GM15510 (cell line): ENCODE data around the gene RBM22.

Source experiments
- POLR2A ChIP-seq: IDR thresholded peaks from 3 replicates; pipeline ENCODE4 v1.6.1; 2011; ENCODE audit warnings: borderline replicate concordance; ENCODE audit not compliant: insufficient read length; ENCODE audit errors: extremely low read depth

The RBM22 gene

DNA sequence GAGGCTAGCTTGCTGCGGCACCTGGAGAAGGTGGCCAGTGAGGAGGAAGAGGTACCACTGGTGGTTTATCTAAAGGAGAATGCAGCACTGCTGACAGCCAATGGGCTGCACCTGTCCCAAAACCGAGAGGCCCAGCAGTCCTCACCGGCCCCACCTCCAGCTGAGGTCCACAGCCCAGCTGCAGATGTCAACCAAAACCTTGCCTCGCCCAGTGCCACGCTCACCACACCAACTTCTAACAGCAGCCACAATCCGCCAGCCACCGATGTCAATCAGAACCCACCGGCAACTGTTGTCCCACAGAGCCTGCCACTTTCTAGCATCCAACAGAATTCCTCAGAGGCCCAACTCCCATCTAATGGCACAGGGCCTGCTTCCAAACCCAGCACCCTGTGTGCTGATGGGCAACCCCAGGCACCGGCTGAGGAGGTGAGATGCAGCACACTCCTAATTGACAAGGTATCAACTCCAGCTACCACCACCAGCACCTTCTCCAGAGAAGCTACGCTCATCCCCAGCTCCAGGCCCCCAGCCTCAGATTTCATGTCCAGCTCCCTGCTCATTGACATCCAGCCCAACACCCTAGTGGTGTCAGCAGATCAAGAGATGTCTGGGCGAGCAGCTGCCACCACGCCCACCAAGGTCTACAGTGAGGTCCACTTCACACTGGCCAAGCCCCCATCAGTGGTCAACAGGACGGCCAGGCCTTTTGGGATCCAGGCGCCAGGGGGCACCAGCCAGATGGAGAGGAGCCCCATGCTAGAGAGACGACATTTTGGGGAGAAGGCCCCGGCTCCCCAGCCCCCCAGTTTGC is 52.4 kb downstream of the RBM22 start:
- no peak for TF ChIP-seq POLR2A

DNA sequence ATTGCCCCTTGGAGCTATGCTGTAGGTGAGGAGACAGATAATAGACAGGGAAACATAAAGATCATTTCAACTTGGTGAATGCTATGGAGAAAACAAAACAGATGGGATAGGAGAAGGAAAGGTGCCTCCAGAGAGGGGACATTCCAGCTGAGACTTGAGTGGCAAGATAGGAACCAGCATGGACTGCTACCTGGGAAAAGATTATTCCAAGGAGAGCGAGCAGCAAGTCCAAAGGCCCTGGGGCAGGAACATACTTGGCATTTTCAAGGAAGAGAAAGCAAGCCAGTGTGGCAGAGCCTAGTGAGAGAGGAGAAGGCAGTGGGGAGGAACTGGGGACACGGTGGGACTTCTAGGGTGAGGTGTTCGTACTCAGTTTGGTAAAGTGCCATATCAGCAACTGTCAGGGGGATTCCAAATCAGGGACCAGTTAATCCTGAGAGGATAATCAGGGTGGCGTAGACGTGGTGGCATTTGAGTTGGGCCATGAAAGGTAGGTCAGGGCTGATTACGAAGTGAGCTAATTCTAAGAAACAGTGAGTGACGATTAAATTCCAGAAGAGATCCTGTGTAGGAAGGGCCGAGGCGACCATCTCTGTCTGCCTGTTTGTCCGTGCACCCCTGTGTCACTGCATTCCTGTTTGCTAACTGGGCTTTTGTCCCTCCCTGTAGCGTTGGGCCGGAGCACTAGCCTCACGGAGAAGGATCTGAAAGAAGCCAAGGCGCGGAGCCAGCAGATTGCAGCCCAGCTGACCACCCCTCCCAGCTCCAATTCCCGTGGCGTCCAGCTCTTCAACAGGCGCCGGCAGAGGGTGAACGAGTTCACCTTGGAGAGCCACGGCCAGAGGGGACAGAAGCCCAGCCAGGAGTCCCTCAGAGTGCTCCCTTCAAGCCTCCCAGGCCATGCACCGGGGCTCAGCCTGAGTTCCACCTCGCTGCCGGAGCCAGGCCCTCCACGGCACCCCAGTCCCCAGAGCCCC is 53.3 kb downstream of the RBM22 start:
- no peak for TF ChIP-seq POLR2A

DNA sequence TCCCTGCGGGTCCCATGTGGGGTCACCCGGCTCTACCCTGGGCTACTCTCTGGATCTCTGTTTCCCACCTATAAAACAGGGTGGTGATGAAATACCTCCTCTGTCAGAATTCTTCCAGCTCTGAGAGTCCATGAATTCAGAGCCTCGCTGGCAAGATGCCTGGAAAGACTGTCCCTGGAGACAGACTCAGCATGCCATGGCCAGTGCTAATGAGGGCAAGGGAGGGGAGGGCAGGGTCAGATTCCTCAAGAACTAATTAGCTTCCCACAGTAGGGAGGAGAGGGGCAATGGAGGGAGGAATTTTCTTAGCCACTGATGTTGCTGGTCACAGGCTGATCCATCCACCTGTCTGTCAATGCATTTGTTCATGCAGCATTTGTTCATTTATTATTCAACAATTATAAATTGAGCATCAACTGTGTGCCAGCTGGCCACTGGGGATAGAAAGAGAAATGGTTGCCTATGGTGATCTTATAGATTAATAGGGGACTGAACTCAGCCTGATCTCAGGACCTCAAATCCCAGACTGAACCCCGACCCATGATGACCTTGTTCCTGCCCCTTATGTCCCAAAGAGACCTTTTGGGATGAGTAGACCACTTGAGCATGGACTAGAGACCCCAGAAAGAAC is 55.7 kb downstream of the RBM22 start:
- TF ChIP-seq POLR2A: no peak

DNA sequence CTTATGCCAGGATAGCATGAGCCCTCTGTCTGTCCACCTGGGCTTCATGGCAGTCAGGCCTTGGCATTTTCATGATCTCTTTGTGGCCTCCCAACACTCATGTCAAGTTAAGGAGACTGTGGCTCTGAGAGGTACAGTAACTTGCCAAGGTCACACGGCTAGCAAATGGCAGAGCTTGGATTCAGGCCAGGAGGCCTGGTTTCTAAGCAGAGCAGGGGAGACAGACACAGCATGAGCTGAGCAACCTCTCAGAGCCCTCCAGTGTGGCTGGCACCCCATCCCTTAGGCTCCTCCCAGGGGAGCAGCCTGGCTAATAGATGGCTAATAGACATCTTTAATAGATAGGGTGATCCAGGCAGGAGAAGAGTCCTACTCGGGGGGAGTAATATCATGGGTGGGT is 56.3 kb downstream of the RBM22 start:
- TF ChIP-seq POLR2A: no peak

DNA sequence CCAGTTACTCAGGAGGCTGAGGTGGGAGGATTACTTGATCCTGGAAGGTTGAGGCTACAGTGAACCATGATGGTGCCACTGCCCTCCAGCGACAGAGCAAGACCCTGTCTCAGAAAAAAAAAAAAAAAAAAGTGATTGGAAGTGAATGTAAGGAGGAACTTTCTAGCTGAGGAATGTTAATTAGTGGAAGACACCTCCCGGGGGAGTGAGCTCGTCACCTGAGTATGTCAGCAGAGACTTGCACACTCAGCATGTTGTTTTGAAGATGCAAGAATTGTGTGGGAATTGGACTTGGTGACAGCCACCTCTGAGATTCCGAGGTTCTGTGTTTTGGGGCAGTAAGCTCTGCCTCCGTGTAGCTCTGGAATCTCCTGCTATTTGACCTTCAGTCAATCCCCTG is 56.8 kb downstream of the RBM22 start:
- TF ChIP-seq POLR2A: no peak

DNA sequence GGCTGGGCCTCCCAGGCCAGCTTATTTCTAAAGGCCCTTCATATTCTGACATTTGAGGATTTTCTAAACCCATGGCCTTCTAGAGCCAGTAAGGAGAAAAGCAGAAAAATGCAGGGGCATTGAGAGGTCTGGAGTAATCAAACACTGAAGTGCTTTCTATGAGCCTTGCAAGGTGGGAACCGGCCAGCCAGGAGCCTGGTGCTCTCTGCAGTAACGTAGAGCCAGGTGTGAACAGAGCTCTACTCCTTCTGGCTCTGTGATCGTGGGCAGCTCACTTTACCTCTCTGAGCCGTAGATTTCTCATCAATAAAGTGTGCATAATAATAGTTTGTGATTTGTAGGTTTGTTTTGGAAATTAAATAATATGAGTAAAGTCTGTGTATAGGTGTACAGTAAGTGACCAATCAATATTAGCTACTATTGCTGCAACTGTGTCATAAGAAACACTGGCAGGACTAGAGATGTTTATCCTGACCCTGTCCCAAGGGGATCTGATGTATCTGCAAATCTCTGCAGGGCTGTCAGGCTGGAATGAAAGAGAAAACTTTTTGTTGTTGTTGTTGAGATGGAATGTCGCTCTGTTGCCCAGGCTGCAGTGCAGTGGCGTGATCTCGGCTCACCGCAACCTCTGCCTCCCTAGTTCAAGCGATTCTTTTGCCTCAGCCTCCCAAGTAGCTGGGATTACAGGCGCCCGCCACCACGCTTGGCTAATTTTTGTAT is 57.7 kb downstream of the RBM22 start:
- no peak for TF ChIP-seq POLR2A

DNA sequence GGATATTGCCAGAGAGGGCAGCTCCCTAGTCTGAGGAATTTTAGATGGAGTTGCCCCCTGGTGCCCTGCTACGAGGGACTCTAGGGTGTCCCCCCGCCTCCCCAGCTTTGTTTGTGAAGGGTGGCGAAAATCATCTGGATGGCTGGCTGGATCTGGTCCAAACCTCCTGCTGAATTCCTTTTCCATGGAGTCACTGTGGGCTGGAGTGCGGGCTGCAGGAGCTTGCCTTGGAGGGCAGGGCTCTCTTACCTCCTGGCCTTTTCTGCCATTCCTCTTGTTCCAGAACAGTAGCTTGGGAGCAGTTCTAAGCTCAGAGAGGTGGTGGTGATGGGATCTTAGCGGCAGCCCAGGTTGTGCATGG is 58.3 kb downstream of the RBM22 start:
- no peak for TF ChIP-seq POLR2A

DNA sequence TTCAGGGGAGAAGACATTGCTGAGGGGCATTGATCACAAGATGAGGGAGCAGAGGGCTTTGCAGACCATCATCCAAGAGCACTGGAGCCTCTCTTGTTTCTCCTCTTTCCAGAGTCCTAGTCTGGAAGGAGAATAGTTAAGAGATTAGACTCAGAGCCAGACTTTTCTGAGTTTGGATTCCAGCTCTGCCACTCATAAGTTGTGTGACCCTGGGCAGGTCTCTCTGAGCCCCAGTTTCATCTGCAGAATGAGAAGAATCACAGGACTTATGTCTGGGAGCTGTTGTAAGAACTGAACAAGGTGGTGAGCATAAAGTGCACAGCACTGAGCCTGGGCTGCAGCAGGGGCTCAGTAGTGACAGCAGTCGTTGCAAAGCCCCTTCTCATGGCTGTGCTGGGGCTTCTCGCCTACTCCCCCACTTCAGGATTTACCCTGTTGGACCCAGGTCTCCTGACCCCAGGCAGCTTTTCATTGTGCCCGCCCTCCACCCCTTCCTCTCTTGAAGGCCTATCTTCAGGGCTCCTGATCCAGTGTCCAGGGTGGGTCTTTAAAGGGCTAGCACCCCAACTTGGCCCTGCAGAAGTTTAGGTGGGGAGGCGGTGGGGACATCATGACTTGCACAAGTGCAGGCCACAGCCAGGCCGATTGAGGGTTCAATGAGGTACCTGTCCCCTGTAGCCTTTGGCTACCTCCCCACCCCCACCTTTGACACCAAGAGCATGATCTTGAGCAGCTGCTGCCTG is 58.9 kb downstream of the RBM22 start:
- TF ChIP-seq POLR2A: no peak

DNA sequence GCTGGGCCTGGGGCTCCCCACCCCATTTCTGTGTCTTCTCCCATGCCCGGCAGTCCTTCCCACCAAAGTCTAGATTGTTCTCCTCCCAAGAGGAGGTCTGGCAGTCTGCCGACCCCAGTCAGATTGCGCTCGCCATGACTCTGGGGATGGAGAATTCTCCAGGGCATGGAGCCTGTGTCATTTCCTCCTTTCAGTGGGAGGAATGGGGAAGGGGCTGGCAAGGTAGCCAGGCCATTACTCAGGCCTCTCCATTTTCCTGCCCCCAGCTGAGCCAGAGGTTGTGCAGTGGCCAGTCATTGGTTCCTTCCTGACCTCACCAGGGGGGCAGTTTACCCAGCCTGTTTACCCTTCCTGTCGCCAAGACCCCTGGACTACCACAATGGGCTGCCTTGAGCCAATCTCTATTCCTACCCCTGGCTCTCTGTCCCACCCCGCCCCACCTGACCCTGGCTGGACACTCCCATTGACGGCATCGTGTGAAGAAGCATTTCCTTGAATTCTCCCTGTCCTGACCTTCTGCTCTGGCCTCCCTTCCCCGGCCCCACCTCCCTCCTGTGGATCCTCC is 59.8 kb downstream of the RBM22 start:
- TF ChIP-seq POLR2A: no peak
